Activated CD4-positive, alpha-beta T cell treated with anti-CD3 and anti-CD28 coated beads, Interleukin-2, amount 50 U/mL, for 24 hours (primary cell): ENCODE data around the gene CLDN15.
A peak's percentile ranks its signal among the peaks of the same experiment; 100 is the strongest.
"Not testable (repeated sequence)": the region's sequence is repeated elsewhere in the genome, so short reads cannot be mapped to it uniquely, and the experiment has no call there.

Source experiments
- DNase-seq, 2 donors: peaks; one replicate each; pipeline ENCODE4 v3.0.0-alpha.2; 2020; ENCODE audit warnings: low read depth in 1 of 2, low spot score in 1 of 2

CLDN15 gene, protein sequence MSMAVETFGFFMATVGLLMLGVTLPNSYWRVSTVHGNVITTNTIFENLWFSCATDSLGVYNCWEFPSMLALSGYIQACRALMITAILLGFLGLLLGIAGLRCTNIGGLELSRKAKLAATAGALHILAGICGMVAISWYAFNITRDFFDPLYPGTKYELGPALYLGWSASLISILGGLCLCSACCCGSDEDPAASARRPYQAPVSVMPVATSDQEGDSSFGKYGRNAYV

DNA sequence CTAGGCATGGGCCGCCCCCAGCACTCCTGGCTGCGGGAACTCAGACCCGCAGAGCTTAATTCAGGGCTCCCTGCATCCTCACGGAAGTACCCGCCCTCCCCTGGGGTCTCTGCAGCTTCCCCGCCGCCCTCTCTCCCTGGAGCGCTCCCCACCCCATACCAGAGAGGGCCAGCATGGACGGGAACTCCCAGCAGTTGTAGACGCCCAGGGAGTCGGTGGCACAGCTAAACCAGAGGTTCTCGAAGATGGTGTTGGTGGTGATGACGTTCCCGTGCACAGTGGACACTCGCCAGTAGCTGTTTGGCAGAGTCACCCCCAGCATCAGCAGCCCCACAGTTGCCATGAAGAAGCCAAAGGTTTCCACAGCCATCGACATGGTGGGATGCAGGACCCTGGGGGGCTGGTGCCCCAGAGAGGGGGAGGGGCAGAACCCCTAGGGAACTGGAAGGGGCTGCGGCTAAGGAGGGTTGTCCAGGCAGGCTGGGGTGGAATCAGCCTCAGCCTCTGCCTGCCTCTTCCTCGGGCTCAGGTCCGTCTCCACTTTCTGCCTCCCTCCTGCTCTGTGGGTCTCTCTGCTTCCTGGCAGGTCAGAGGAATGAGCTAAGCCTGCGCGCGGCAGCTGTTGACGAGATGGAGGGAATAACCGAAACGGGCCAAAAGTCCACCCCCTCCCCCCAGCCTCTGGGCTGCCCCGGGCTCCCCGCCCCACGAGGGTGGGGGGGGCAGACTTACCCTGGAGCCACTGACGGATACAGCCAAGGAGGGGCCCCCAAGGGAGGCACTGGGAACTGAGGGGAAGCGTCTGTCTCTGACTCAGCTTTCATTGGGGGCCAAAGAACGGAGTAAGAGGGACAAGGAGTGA, at the start of gene CLDN15:
Gene CLDN15 (minus strand): TSS at position 597 of the 862 bp plus-strand sequence. CDS start 221 bp downstream, at position 376.
- DNase-seq, result no peak

DNA sequence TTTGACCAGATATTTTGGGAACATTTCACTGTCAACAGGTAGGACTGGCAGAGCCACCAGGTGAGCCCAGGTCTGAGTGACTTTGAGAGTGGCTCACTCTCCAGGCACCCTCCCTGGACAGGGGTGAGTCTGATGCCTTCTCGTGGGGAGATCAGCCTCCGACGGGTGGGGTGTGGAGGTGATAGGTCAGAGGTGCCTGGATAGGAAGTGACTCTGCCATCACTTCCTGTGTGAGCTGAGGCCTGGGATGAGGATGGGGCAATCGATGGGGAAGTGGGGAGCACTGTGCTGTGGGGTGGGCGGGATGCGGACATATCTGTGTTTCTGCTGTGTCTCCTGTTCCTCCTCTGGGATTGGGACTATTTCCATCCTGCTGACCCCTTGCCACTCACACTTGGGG, 49.4 kb upstream of the CLDN15 start:
- DNase-seq, result no peak

DNA sequence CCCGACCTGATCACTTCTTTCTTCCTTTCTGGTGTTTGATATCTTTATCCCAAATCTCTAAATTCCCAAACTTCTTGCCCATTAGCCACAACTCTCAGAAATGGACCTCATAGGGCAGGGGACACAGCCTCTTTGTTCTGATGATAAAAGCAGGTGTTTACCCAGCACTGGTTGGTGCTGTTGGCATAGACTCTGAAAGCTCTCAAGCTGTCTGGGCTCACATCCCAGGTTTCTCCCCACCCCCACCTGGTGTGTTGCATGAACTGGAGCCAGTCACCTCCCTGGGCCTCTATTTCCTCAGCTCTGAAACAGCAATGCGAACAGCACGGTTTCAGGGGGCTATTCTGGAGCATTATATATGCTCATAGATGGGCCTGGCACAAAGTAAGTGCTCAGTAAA, 48.3 kb upstream of the CLDN15 start:
- DNase-seq, result not testable (repeated sequence)

DNA sequence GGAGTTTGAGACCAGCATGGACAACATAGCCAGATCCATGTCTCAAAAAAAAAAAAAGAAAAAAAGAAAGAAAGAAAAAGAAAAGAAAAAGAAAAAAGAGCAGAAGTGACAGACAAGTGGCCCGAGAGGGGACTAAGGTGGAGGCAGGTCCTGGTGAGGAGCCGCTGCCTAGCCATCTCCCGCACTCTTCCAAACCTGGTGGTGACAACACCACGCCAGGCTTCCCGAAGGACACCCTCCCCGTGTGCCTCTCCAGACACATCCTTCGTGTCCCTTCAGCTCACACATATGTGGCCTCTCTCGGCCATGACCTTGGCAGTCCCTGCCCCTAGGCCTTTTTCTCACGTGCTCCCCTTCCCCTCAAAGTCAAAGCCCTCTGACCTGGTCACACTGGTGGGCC, 47.6 kb upstream of the CLDN15 start:
- DNase-seq, result no peak

DNA sequence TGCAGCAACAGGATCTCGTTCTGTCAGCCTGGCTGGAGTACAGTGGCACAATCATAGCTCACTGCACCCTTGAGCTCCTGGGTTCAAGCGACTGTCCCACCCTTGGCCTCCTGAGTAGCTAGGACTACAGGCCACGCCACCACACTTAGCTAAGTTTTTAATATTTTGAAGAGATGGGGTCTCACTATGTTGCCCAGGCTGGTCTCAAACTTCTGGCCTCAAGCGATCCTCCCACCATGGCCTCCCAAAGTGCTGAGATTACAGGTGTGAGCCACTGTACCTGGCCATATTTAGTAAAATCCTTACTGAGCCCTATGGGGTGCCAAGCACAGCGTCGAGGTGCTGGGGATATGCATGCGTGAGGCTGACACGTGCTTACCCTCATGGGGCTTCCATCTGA, 43.3 kb upstream of the CLDN15 start:
- not testable (repeated sequence) for DNase-seq

DNA sequence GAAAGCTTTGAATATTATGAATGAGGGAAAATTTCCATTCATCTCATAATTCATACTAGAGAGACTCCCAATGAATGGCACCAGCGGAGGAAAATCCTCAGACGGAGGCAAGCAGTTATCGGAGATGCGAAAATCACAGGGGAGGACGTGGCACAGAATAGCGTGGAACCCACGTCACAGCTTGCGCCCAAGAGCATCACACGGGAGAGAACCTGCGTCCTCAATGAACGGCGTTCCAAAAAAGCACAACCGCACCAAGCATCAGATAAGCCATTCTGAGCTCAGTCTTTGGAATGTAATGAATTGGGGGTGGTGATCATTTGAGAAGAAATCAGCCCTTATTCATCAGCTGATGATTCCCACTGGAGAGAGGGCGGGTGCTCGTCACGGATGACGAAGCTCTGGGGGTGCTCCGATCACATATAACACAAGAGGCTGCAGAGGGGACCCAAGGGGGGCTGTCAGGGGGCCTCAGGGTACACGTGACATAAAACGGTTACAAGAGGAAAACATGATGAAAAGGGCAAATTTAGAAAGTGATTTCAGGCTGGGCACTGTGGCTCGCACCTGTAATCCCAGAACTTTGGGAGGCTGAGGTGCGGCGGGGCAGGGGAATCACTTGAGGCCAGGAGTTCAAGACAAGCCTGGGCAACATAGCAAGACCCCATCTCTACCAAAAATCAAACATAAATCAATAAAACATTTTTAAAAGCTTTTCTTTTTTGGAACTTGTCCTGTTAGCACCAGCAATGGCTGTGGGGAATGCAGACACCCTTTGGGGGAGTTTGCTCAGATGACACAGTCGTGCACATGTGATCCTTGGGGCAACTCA, 41.1 kb upstream of the CLDN15 start:
- DNase-seq, result no peak

DNA sequence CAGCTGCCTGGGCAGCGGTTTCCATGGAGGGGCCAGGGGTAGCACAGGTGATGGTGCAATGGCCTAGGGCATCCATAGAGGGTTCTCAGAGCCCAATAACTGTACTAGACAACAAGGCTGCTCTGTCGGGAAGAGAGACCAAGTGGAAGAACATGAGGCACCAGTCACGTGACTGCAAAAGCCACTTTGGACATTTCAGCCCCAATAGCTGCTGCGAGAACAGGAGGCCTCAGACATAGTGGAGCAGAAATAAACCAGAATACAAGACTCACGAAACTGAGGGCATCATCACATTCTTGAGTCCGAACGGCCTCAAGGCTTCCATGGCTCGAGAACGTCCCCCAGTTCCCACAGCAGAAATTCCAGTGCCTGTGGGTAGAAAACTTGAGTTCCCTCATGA, 39.6 kb upstream of the CLDN15 start:
- DNase-seq, result no peak

DNA sequence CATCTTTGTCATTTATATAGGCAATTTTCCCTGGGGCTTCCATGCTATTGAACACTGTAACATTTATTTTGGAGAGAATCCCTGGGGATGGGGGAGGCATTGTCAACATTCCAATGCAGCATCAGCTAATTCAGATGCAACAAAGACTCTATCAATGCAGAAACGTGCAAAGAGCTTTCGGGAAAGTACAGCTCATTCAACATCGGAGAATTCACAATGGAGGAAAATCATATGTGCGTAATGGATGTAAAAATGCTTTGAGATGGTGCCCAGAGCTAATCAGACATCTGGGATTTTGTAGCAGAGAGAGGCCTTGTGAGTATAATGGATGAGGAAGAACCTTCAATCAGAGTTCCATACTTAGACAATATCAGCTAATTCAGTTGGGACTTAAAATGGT, 35.6 kb upstream of the CLDN15 start:
- DNase-seq, result no peak

DNA sequence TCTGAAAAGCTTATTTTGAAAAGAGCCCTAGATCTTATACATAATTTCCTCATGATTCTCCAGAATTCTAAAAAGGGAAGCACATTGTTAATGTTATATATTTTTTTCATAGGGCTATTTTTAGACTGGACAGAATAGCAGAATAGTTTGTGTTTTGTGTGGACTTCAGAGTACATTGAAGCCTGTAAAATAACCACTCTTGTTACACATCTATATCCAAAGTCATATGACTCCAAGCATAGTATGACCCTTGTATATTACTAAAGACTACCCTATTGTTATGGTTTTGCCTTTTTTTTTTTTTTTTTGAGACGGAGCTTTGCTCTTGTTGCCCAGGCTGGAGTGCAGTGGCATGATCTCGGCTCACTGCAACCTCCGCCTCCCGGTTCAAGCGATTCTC, 33.4 kb upstream of the CLDN15 start:
- no peak for DNase-seq

DNA sequence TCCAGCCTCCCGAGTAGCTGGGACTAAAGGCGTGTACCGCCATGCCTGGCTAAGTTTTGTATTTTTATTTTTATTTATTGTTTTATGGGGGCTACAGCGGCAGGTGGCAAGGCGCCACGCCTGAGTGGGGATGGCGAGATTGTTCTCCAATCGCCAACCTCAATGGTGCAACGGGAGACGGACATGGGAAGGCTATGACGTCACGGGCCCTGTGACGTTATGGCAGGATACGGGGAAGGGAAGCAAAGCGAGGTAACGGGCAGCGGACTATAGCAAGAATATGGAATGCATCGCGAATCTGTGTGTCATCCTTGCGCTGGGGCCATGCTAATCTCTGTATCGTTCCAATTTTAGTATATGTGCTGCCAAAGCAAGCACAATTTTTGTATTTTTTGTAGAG, 32.1 kb upstream of the CLDN15 start:
- no peak for DNase-seq

DNA sequence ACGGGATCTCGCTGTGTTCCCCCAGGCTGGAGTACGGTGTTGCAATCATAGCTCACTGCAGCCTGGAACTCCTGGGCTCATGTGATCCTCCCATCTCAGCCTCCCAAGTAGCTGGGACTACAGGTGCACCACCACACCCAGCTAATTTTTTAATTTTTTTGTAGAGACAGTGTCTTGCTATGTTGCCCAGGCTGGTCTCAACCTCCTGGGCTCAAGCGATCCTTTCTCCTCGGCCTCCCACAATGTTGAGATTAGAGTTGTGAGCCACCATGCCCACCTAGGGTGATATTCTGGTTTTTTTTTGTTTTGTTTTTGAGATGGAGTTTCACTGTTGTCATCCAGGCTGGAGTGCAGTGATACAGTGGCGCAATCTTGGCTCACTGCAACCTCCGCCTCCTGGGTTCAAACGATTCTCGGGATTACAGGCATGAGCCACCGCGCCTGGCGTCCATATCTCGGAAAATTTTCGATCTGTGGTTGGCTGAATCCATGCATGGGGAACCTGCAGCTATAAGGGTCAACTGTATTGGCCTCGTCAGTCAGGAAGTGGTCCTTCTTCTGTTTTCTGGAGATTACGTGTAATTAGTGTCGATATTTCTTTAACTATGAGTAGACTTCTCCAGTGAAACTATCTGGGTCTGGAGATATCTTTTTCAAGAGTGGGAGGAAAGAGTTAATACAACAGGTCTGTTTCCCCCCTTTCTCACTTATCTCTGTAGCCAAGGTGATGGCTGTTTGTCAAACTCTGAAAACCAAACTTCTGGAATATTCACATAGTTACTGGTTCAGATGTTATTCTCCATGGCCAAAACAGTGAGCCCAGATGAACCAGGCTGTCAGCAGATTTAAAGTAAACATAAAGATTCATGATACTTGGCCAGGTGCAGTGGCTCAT, 28.3 kb upstream of the CLDN15 start:
- DNase-seq, result no peak

DNA sequence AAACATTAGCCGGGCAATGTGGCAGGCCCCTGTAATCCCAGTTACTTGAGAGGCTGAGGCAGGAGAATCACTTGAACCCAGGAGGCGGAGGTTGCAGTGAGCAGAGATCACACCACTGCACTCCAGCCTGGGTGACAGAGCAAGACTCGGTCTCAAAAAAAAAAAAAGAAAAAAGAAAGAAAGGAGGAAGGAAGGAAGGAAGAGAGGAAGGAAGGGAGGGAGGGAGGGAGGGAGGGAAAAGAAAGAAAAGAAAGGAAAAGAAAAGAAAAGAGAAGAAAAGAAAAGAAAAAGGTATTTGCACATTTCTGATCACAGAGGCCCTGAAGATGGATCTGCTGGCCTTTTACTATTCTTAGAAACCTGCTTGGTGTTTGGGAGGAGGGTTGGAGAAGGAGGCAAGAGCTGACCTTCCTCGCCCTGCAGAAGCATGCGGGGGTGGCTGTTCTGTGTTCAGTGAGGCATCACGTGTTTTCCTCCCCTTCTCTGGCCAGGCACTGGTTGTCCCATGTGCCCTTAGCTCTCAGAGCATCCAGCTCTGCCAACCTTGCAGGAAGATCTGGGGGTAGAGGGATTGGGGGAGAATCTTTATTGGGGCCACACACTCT, 26.6 kb upstream of the CLDN15 start:
- DNase-seq, result not testable (repeated sequence)

DNA sequence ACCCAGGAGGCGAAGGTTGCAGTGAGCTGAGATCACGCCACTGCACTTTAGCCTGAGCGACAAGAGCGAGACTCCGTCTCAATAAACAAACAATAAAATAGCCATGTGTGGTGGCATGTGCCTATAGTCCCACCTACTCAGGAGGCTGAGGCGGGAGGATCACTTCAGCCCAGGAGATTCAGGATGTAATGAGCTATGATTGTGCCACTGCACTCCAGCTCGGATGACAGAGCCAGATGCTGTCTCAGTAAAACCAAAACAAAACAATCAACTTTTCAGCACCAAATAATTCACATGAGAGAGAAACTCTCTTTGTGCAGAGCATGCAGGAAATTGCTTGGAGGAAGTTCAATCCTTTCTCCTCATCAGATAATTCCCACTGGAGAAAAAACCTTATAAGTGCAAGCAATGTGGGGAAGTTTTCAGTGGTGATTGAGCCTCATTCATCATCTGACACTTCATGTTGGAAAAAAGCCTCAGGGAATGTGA, 20.7 kb upstream of the CLDN15 start:
- no peak for DNase-seq

DNA sequence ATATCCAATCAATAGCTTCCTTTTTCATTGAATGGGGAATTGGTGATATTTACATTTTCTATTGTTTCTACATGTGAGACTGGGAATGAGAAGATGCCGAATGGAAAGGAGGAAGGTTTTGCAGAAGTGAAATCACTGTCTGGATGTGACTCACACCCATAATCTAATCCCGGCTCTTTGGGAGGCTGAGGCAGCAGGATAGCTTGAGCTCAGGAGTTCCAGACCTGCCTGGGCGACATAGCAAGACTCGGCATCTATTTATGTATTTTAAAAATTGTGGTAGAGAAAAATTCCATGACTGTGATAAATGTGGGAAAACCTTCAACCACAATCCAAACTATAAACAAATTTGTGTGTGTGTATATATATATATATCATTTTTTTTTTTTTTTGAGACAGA, 18.2 kb upstream of the CLDN15 start:
- DNase-seq, result no peak

DNA sequence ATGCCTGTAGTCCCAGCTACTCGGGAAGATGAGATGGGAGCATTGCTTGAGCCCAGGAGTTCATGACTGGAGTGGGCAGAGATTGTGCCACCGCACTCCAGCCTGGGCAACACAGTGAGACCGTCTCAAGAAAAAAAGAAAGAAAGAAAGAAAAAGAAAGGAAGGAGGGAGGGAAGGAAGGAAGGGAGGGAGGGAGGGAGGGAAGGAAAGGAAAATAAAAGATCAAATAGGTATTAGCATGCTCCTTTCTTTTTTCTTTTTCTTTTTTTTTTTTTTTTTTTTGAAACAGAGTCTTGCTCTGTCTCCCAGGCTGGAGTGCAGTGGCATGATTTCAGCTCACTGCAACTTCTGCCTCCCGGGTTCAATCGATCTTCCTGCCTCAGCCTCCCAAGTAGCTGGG, 15.6 kb upstream of the CLDN15 start:
- DNase-seq, result not testable (repeated sequence)

DNA sequence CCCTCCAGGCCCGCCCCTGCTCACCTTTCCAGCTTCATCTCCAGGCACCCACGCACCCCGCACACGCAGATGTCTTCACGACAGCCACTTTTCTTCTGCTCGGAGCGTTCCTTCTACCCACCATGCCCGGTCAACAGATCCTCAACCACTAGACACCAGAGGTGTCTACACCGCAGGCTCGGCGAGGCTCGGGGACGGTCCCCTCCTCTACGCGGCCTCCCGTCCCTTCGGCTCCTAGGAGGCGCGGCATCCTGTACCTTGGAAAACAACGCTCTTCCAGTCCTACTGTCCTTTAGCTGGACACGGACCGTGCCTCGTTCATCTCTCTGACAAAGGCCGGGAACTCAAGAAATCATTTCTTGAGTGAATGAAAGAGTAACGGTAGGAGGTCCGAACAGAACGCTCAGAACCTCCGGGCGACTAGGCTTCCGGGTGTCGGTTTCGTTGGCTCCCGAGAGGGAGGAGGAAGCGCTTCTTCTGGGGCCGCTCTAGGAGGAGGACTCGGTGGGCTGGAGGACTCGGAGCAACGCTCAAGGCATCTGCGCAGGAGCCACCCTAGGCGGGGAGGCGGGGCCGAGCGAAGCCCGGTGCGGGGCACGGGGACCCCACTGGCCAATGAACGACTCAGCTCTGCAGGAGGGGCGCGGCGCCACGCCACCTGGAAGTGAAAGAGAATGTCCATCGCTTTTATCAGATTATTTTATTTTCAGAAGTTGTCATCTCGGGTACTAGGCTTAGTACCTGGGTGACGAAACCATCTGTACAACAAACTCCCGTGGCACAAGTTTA, 14.5 kb upstream of the CLDN15 start:
- DNase-seq, result peak; percentile 94 to 97

DNA sequence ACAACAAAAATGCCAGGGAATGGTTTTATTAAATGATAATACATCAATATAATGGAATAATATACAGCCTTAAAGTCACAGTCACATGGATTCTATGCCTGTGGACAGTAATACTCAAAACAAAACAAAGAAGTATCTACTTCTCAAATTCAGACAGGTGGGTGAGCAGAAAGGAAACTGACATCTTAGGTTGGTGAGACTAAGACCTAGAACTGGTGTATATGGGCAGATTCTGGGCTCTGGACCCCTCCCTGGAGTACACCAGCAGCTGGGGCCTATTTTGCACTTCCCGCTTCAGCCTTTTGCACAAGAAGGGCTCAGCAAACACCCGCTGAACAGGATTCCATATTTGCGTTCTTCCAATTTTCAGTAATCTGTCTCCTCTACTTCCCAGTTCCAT, 12.7 kb upstream of the CLDN15 start:
- DNase-seq, result no peak

DNA sequence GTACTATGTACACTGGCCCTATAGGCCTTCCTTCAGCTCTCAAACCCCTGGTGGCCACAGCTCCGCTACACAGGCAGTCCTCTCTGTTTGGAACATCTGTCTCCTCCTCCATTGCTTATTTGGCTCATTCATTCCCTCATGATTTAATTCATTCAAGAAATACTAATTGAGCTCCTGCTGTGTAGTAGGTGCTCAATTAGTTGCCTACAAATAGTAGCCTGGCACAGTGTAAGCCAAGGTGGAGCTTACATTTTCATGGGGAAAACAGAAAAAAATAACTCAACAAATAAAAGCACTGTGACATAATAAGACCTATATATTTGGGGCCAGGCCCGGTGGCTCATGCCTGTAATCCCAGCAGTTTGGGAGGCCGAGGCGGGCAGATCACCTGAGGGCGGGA, 10.7 kb upstream of the CLDN15 start:
- DNase-seq, result no peak

DNA sequence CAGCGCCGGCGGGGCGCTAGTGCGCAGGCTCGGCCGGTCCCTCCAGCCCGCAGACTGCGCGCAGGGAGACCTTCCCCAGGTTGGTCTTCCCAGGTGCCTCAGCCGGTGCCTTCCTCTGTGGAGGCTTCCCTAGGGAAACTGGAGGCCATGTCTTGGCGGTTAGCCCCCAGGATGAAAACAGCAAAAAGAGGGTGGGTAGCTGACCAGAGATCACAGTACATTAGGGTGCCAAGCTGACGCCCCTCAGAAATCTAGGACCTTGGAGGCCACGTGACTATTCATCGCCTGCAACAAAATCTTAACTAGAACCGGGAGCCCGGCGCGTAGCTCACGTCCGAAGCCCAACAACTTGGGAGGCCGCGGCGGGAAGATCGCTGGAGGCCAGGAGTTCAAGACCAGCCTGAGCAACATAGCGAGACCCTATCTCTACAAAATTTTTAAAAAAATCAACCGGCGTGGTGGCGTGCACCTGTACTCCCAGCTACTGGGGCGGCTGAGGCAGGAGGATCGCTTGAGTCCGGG, 7.6 kb upstream of the CLDN15 start:
- no peak for DNase-seq
